ENCODE results near the gene PPP5C. TPM values are rescaled to one million over a fixed set of nuclear protein-coding genes. Genes with fewer than 3 reads are reported as not detected.

PPP5C gene
- polyA plus RNA-seq, 1 experiment, result 123 TPM

- Histone ChIP-seq H3K27me3 (ENCODE audit: control insufficient read depth, insufficient read depth, low read length) (no peaks in the 10 kb centered on the region), H3K36me3 (ENCODE audit: control insufficient read depth, insufficient read depth, low read length) (peaks cover 1% of the 10 kb centered on the region; the same call in 1 of the 2 replicates), H3K4me3 (ENCODE audit: low read depth, low read length) (no peak overlapping the region)
- no peak for DNase-seq (ENCODE audit: low read depth)
- TF ChIP-seq, protein P1, sequence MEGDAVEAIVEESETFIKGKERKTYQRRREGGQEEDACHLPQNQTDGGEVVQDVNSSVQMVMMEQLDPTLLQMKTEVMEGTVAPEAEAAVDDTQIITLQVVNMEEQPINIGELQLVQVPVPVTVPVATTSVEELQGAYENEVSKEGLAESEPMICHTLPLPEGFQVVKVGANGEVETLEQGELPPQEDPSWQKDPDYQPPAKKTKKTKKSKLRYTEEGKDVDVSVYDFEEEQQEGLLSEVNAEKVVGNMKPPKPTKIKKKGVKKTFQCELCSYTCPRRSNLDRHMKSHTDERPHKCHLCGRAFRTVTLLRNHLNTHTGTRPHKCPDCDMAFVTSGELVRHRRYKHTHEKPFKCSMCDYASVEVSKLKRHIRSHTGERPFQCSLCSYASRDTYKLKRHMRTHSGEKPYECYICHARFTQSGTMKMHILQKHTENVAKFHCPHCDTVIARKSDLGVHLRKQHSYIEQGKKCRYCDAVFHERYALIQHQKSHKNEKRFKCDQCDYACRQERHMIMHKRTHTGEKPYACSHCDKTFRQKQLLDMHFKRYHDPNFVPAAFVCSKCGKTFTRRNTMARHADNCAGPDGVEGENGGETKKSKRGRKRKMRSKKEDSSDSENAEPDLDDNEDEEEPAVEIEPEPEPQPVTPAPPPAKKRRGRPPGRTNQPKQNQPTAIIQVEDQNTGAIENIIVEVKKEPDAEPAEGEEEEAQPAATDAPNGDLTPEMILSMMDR (IDR thresholded peaks at IDR 0.05; ENCODE audit: insufficient read depth, low read depth, low read length), result no peak
- POLR2A ChIA-PET, result no interaction called here
- CTCF ChIA-PET, result interaction anchor here (1.2 kb wide), 1 partner anchor 17 kb away, joined by 3 read pairs; the partner anchor contains the start of gene PPP5C
Observed at GRCh38 chr19:46364359-46364758, 17.5 kb downstream of the PPP5C start.

DNA sequence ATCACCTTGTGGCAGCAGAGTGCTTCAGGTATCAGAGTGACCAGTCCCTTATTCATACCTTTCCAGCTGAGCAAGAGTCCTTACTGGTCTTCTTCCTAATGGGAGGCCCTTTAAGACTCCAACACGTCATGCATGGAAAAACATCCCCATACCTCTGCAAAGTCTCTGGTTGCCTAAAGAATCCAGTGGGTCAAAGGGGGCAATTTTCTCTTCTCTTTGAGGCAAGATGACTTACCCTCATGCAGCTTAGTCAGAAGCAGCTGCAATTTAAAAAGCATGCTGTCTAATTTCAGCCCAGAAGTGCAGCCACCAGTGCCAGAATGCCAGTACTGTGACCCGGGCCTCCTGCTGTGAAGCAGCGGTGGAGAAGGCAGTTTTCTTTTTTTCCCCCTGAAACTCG, 18.7 kb downstream of the PPP5C start:
- ChIA-PET CTCF (no interaction called here), POLR2A (no interaction called here)
- DNase-seq (ENCODE audit: low read depth), result no peak
- Histone ChIP-seq H3K4me3 (ENCODE audit: low read depth, low read length) (no peak overlapping the region), H3K27me3 (ENCODE audit: control insufficient read depth, insufficient read depth, low read length) (no peaks in the 10 kb centered on the region), H3K36me3 (ENCODE audit: control insufficient read depth, insufficient read depth, low read length) (peaks cover 1% of the 10 kb centered on the region; the same call in 1 of the 2 replicates)
- TF ChIP-seq, protein P1 (IDR thresholded peaks at IDR 0.05; ENCODE audit: insufficient read depth, low read depth, low read length), result no peak

DNA sequence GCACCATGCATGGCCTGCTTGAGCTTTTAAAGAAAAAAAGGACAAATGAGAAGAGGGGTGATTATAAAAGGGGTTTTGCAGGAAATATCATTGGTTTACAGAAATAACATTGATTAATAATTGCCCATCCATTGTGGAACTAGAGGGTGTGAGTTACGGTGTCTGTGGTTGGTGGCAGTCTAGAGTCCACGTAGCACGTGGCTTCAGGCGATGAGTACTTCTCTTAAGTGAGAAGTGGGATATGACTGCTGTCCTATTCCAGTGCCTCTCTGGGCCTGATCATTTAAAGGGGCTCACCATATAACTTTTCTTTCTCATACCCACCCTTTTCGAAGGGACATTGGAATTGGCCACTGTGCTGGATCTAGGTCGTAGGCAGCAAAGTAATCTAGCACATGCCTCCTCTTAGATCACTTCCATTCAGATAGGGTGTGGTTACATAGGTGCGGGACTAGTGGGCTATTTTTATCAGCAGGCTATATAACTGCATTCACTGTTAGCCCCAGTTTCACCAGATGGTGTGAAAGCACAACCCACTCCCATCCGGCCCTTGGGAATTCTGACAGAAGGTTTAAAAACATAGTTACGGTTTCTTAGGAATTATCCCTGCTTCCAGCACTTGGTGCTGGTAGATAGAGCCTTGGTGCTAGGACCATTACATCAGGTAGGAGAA, 19.9 kb downstream of the PPP5C start:
- Histone ChIP-seq H3K27me3 (ENCODE audit: control insufficient read depth, insufficient read depth, low read length) (no peaks in the 10 kb centered on the region), H3K4me3 (ENCODE audit: low read depth, low read length) (no peak overlapping the region), H3K36me3 (ENCODE audit: control insufficient read depth, insufficient read depth, low read length) (peaks cover 1% of the 10 kb centered on the region; the same call in 1 of the 2 replicates)
- ChIA-PET POLR2A (no interaction called here), CTCF (no interaction called here)
- DNase-seq (ENCODE audit: low read depth), result no peak
- TF ChIP-seq, protein P1 (IDR thresholded peaks at IDR 0.05; ENCODE audit: insufficient read depth, low read depth, low read length), result no peak

GRCh38 chr19:46367426-46367825, 20.5 kb downstream of the PPP5C start:
- Histone ChIP-seq H3K36me3 (ENCODE audit: control insufficient read depth, insufficient read depth, low read length) (peaks cover 1% of the 10 kb centered on the region; the same call in 1 of the 2 replicates), H3K27me3 (ENCODE audit: control insufficient read depth, insufficient read depth, low read length) (no peaks in the 10 kb centered on the region), H3K4me3 (ENCODE audit: low read depth, low read length) (no peak overlapping the region)
- CTCF ChIA-PET, result interaction anchor here (0.5 to 1.8 kb wide), 5 partner anchors 11 to 1412 kb away, joined by 3 to 6 read pairs (median 3); no protein-coding TSS in a partner anchor
- no peak for DNase-seq (ENCODE audit: low read depth)
- POLR2A ChIA-PET, result interaction anchor here (0.6 kb wide), 1 partner anchor 299 kb away, joined by 3 read pairs; no protein-coding TSS in a partner anchor
- TF ChIP-seq, protein P1 (IDR thresholded peaks at IDR 0.05; ENCODE audit: insufficient read depth, low read depth, low read length), result no peak

GRCh38 chr19:46368116-46368515, 21.2 kb downstream of the PPP5C start:
- peaks cover 1% of the 10 kb centered on the region; the same call in 1 of the 2 replicates for H3K36me3 ChIP-seq (ENCODE audit: control insufficient read depth, insufficient read depth, low read length)
- H3K4me3 ChIP-seq (ENCODE audit: low read depth, low read length), result no peak overlapping the region
- no peaks in the 10 kb centered on the region for H3K27me3 ChIP-seq (ENCODE audit: control insufficient read depth, insufficient read depth, low read length)
- CTCF ChIA-PET, result interaction anchor here (0.6 to 1.8 kb wide), 8 partner anchors 9 to 1412 kb away, joined by 3 to 6 read pairs (median 3); no protein-coding TSS in a partner anchor
- DNase-seq (ENCODE audit: low read depth), result no peak
- TF ChIP-seq, protein P1 (IDR thresholded peaks at IDR 0.05; ENCODE audit: insufficient read depth, low read depth, low read length), result no peak
- POLR2A ChIA-PET, result no interaction called here

Measured in BJ (cell line).